Stimulated activated CD4-positive, alpha-beta T cell treated with anti-CD3 and anti-CD28 coated beads, Interleukin-12 subunit alpha, Interleukin-12 subunit beta, amount 100 ng/mL, for 4 hours (primary cell): ENCODE results near the gene MRRF.
A peak's percentile ranks its signal among the peaks of the same experiment; 100 is the strongest.

Experiments
- DNase-seq: peaks from one replicate; pipeline ENCODE4 v3.0.0-alpha.2; 2020

Gene MRRF

DNA sequence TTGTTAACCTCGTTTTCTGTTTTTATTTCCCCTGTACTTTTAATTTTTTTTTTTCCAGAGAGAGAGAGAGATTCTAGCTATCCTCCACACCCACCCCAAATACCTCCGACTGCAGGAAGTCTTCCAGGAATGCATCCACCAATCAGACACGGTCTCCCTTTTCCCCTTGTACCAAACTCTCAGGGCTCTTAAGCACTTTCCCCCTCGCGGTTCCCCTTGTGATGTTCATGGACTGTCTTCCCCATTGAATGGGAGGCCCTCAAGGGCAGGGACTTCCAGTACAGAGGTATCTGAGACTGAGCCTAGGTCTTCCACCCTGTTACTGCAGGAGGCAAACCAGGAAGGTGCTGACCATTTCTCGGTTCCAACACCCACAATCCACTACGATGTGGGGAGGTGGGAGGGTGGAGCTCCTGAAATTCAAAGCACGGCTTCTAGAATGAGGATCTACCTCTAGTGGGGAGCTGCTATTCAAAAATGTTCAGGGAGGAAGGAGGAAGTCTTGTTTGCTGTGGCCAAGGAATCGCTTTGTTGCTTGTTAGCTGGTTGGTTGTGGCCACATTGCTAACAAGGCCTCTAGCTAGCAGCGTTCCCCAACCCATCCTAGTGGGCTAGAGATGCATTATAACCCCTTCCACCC, 68.6 kb downstream of the MRRF start:
- DNase-seq: no peak

DNA sequence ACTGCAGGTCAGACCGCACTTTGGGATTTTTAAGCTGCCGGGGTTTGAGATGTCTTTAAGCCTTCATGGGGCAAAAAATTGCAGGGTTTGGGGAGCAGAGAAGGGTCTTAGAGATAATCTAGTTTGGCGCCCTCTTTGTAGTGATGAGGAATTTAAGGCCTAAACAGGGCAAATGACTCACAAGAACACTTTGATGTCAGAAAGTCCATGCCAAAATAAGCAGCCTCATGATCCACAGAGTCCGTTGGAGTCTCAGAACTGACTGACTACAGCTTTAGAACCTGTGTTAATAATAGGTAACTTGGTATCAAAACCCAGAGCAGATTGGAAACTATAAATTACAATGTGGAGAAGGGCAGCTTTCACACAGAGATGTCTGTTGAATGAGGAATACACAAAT, 70.2 kb downstream of the MRRF start:
- DNase-seq: no peak

GRCh38 chr9:122336189-122336588, 71.5 kb downstream of the MRRF start:
- no peak for DNase-seq

DNA sequence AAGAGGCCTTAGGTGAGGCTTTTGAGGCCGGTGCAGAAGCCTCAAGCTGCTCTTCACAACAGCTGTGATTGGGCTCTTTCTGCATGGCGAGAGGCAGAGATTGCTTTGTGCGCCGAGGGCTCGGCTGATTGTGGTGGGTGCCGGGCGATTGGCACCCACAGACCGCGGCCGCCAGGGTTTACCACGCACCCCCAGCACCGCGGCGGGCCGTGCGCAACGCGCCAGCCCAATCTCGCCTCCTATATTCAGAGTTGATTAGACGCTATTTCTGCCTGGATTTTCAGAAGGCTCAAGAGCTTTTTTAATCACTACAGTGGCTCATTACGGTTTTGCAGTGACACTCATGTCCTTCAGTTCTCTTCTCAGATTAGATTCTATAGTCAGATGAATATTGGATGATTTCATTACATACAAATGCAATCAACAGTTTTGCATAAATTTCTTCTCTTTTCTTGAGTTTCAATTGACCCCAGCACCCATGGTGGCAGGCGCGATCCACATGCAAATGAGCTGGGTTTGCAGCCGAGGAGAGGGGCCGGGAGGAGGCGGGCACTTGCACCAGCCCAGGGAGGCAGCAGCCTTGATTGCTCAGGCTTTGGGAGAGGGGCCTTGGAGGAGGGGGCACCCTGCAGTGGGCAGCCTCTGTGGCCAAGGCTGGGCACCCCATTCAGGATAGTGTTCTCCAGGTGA, 72.3 kb downstream of the MRRF start:
- DNase-seq: no peak

GRCh38 chr9:122337556-122337929, 72.9 kb downstream of the MRRF start:
- no peak for DNase-seq

GRCh38 chr9:122338536-122338935, 73.9 kb downstream of the MRRF start:
- DNase-seq: no peak

- no peak for DNase-seq
These were observed 74.3 kb downstream of the MRRF start for GRCh38 chr9:122338994-122339393.

DNA sequence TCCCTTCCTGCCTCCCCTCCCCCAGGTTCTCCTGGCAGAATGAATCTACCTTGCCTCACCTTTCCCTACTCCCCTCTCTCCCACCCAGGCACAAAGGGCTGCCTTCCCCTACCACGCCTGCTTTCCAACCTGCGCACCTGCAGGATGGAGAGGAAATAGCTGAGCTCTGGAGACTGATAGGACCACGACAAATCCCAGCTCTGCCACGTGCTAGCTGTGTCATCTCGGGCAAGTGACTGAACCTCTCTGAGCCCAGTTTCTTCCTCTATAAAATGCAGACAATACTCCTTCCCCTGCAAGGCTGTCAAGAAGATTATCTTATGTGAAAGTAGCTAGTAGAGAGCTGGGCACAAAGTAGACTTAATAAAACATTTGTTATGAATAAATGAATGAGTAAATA, 74.9 kb downstream of the MRRF start:
- no peak for DNase-seq

DNA sequence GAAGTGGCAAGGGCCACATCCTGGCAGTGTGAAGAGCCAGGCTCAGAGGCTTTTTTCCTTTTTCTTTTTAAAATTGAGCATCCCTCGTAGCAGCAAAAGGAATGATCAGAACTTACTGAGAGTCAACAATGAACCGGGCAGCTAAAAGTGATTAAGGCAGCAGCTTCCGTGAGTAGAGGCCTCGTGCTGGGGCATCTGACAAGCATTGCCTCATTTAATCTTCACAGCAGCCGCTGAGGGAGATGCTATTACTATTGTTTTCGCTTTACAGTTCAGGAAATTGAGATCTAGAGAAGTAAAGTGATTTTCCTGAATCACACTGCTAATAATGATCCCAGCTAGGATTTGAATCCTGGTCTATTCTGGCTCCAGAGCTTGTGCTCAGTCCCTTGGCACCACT, 75.5 kb downstream of the MRRF start:
- DNase-seq: no peak

DNA sequence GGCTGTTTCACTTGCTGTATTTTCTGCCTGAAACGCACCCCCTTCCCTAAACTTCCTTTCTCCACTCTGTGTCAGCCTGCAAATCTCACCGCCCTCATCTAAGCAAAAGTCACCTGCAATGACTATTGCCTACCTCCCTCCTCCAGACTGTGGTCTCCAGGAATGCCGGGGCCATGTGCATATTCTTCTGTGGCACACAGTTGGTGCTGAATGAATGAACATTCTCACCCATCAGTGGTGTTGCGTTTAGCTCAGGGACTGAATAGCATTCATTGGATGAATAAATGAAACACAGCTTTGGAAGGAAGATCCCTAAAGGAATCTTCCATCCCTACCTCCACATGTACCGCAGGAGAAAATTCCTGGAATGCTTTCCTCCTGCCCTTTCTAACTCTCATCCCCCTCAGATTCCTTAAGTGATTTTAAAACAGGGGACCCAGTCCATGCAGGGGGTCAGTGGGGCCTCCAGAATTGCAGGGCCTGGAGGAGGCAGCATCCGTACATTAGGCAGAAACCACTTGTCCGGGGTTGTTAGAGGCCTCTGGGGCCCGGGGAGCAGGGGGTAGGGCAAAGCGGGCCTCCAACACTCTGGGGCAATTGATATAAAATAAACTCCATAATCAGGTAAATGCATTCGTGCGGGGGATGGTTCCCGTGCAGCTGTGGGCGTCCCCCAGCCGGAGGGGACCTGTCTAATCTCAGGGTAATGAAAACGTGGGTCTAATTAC, 77.8 kb downstream of the MRRF start:
- no peak for DNase-seq

DNA sequence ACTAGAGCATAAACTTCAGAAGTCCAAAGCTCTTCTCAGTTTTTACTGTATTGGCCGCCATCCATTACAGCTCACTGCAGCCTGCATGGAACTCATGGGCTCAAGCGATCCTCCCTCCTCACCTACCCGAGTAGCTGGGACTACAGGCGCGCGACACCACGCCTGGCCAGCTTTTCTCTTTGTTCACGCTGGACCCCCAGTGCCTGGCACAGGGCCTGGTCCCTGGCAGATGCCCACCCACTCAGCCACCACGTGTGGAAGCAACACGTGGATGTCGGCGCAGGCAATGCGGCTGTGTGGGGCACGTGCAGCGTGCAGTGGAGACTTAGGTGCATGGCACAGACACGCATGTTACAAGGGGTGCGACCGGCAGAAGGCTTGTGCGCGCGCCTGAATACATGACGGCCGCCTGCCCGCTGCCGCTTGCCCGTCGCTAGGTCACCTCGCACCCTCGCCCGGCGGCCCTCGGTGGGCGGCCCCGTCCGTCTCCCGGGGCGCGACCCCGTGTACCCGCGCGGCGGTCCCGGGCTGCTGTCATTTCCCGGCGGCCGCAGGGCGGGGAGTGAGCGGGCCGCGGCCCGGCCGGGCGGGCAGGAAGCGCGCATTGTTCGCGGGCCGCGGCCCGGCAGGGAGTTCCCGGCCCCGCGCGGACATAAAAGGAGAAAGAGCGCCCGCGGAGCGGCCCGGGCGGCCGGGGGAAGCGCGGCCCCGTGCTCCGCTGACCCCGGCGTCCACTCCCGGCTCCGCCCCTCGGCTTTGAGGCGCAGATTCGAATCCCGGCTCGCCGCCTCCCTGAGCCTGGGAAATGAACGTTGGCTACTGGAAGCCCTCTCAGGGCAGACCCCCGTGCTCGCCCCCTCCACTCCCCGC, 82.0 kb downstream of the MRRF start:
- DNase-seq: peak; percentile 6

- DNase-seq: no peak
These were observed 82.9 kb downstream of the MRRF start for GRCh38 chr9:122347348-122348287.

GRCh38 chr9:122348288-122348777, 83.7 kb downstream of the MRRF start:
- DNase-seq: no peak

DNA sequence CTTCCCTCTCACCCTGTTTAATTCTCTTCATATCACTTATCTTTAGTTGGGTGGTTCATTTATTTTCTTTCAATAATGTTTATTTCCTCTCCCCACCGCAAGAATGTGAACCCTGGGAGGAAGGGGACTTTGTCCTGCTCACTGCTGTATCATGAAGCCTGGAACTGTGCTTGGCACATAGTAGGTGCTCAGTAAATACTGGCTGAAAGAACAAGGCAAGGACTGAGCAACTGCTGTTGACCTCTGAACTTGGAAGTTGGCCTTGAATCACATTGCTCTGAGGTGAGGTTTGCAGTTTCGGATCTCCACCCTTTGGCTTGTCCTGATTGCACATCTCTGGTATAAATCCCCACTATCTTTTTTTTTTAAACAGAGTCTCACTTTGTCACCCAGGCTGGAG, 84.1 kb downstream of the MRRF start:
- DNase-seq: no peak

- no peak for DNase-seq
These were observed 84.5 kb downstream of the MRRF start for GRCh38 chr9:122349201-122349600.

- peak; percentile 75 for DNase-seq
These were observed 86.1 kb downstream of the MRRF start for GRCh38 chr9:122350577-122351355.

- DNase-seq: no peak
These were observed 90.0 kb downstream of the MRRF start for GRCh38 chr9:122354536-122355199.

DNA sequence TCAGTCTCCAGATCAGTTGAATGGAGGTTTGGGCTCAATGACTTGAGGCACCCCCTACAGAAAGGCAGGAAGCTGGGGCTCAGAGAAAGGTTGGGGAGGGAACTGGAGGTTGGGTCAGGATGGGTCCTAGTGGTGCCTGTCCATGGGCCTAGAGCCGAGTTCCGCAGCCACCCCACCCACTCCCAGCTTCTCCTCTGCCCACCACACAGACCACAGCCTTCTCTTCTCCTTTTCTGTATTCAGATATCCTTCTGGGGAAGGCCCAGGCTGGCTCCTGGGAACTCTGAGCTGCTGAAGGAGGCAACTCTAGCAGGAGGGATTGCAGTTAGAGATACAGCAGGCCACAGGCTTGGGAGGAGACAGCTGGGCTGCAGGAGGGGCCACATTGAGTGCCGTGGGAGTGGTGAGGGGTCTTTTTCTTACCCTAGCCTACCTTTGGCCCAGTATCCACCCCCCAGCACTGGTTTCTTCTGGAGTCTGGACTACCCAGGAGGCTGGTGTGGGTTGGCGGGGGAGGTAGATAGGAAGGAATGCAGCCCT, 90.7 kb downstream of the MRRF start:
- no peak for DNase-seq

DNA sequence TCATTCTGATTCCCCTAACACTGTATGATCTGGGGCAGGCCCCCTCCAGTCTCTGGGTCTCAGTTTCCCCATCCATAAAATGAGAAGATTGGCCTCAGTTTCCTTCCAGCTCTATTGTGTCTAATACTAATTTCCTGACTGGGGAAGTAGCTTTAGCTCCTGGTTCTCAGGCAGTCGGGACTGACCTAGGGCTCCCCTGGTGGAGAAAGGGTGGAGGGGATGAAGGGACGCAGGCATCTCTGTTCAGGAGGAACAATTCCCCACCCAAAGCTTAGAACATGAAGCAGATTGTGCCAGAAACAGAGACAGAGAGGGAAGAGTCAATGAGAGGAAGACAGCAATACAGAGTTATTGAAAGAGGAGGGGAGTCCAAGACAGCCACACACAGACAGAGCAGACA, 91.9 kb downstream of the MRRF start:
- no peak for DNase-seq

- DNase-seq: no peak
These were observed 96.2 kb downstream of the MRRF start for GRCh38 chr9:122360891-122361290.
